Myocyte (in vitro differentiated cells): Measurements from ENCODE around the gene SSPN. TPM values are rescaled to one million over a fixed set of nuclear protein-coding genes. Genes with fewer than 3 reads are reported as not detected.
A peak's percentile ranks its signal among the peaks of the same experiment; 100 is the strongest.

Experiments
- DNase-seq: peaks from one replicate; pipeline ENCODE4 v3.0.0-alpha.2; 2012; ENCODE audit warnings: low read depth
- polyA plus RNA-seq: library from polyadenylated mRNA; unstranded; fragments of >200 nt; gene quantifications from one replicate; pipeline ENCODE4 v1.2.1, GENCODE V29; 2012; ENCODE audit warnings: missing spikeins
- total RNA-seq: library from RNA; depleted of rRNA; stranded (reverse); fragments of >200 nt; gene quantifications from 2 replicates; pipeline ENCODE4 v1.2.3, GENCODE V29; 2014

Gene SSPN
- total RNA-seq, result 79.5 and 120 TPM in 2 replicates
- polyA plus RNA-seq, result 48.8 TPM

- peak; percentile 88 for DNase-seq
These were observed at the start of gene SSPN for GRCh38 chr12:26195250-26195640. Gene SSPN (plus strand): TSS chr12:26195573. CDS start chr12:26195673, 100 bp downstream.

GRCh38 chr12:26148291-26148690 lies 47.1 kb upstream of the SSPN start:
- no peak for DNase-seq

GRCh38 chr12:26149968-26150500 lies 45.3 kb upstream of the SSPN start:
- DNase-seq, result no peak

GRCh38 chr12:26150736-26151450 lies 44.5 kb upstream of the SSPN start:
- DNase-seq, result peak; percentile 47

- DNase-seq, result peak; percentile 55
These were observed 42.8 kb upstream of the SSPN start for GRCh38 chr12:26152507-26153102.

- DNase-seq, result peak; percentile 88
These were observed 41.8 kb upstream of the SSPN start for GRCh38 chr12:26153421-26154154.

- peak; percentile 69 for DNase-seq
These were observed 39.0 kb upstream of the SSPN start for GRCh38 chr12:26156201-26156871.

GRCh38 chr12:26157001-26157400 lies 38.4 kb upstream of the SSPN start:
- no peak for DNase-seq

- DNase-seq, result no peak
These were observed 37.2 kb upstream of the SSPN start for GRCh38 chr12:26158078-26158764.

GRCh38 chr12:26162174-26162573 lies 33.2 kb upstream of the SSPN start:
- no peak for DNase-seq

GRCh38 chr12:26162905-26163304 lies 32.5 kb upstream of the SSPN start:
- no peak for DNase-seq

- no peak for DNase-seq
These were observed 31.3 kb upstream of the SSPN start for GRCh38 chr12:26164118-26164517.

- no peak for DNase-seq
These were observed 23.4 kb upstream of the SSPN start for GRCh38 chr12:26172013-26172412.

GRCh38 chr12:26172539-26172938 lies 22.8 kb upstream of the SSPN start:
- DNase-seq, result no peak

- DNase-seq, result no peak
These were observed 22.3 kb upstream of the SSPN start for GRCh38 chr12:26172946-26173552.

GRCh38 chr12:26176725-26177124 lies 18.6 kb upstream of the SSPN start:
- no peak for DNase-seq

GRCh38 chr12:26177283-26177682 lies 18.1 kb upstream of the SSPN start:
- DNase-seq, result no peak

- no peak for DNase-seq
These were observed 15.5 kb upstream of the SSPN start for GRCh38 chr12:26179826-26180225.

- DNase-seq, result no peak
These were observed 13.0 kb upstream of the SSPN start for GRCh38 chr12:26182377-26182776.

- DNase-seq, result peak; percentile 25
These were observed 9.6 kb upstream of the SSPN start for GRCh38 chr12:26185532-26186320.
